NCI-H2029 treated with DMSO at 0.1 percent for 48 hours (cell line): Measurements from ENCODE around the gene ZBTB12.

ENCODE experiments used
- DNase-seq: peaks from one replicate; lab custom pipeline; 2025; lab: John Stamatoyannopoulos, UW

The ZBTB12 gene

GRCh38 chr6:31897612-31898382, 4.1 kb downstream of the ZBTB12 start, which contains the start of gene EHMT2:
EHMT2 (minus strand) TSS chr6:31897698; CDS start chr6:31897677, 21 bp downstream.
- DNase-seq = peak; percentile 48

- no peak for DNase-seq
Measured at GRCh38 chr6:31896856-31897611, 4.9 kb downstream of the ZBTB12 start.

GRCh38 chr6:31896493-31896855, 5.4 kb downstream of the ZBTB12 start:
- no peak for DNase-seq

- DNase-seq = no peak
Measured at GRCh38 chr6:31892821-31893220, 9.1 kb downstream of the ZBTB12 start.

GRCh38 chr6:31889331-31889972, 12.4 kb downstream of the ZBTB12 start:
- DNase-seq = no peak

GRCh38 chr6:31888276-31889258, 13.3 kb downstream of the ZBTB12 start:
- DNase-seq = no peak

GRCh38 chr6:31887173-31888007, 14.5 kb downstream of the ZBTB12 start:
- DNase-seq = no peak

GRCh38 chr6:31886541-31886991, 15.3 kb downstream of the ZBTB12 start:
- no peak for DNase-seq

GRCh38 chr6:31884528-31885035, 17.3 kb downstream of the ZBTB12 start:
- no peak for DNase-seq

- DNase-seq = no peak
Measured at GRCh38 chr6:31883676-31884075, 18.2 kb downstream of the ZBTB12 start.

GRCh38 chr6:31882344-31882743, 19.5 kb downstream of the ZBTB12 start:
- DNase-seq = peak; percentile 13

GRCh38 chr6:31881136-31881859, 20.6 kb downstream of the ZBTB12 start:
- DNase-seq = no peak

GRCh38 chr6:31880616-31881015, 21.3 kb downstream of the ZBTB12 start:
- no peak for DNase-seq

- no peak for DNase-seq
Measured at GRCh38 chr6:31879901-31880300, 22.0 kb downstream of the ZBTB12 start.

- DNase-seq = no peak
Measured at GRCh38 chr6:31879143-31879542, 22.7 kb downstream of the ZBTB12 start.

- no peak for DNase-seq
Measured at GRCh38 chr6:31878726-31879125, 23.2 kb downstream of the ZBTB12 start, which contains the start of gene SLC44A4. SLC44A4 (minus strand) TSS chr6:31878997; CDS start chr6:31878980, 17 bp downstream.

GRCh38 chr6:31878222-31878621, 23.7 kb downstream of the ZBTB12 start:
- DNase-seq = no peak

- DNase-seq = peak; percentile 44
Measured at GRCh38 chr6:31877651-31878161, 24.2 kb downstream of the ZBTB12 start.

GRCh38 chr6:31877125-31877650, 24.7 kb downstream of the ZBTB12 start:
- DNase-seq = no peak
